Left renal cortex interstitium (tissue), 4 donors: Measurements from ENCODE around the gene ABCC8. TPM values are rescaled to one million over a fixed set of nuclear protein-coding genes. Genes with fewer than 3 reads are reported as not detected.
"Not testable (repeated sequence)": the region's sequence is repeated elsewhere in the genome, so short reads cannot be mapped to it uniquely, and the experiment has no call there.

ENCODE experiments used
- DNase-seq, 4 donors: peaks; one replicate each; pipeline ENCODE4 v3.0.0-alpha.2; 2013; ENCODE audit warnings: low read depth in 4 of 4, low spot score in 2 of 4, missing footprints in 1 of 4
- polyA plus RNA-seq, 4 donors: library from polyadenylated mRNA; unstranded; fragments of 120-200 nt; gene quantifications; one replicate each; pipeline ENCODE4 v1.2.1, GENCODE V29; 2013; ENCODE audit not compliant: insufficient read length in 4 of 4

ABCC8 gene
- polyA plus RNA-seq, 4 donors: 1.2 to 2.2 (median 1.9) TPM

GRCh38 chr11:17434108-17434507 is 42.5 kb downstream of the ABCC8 start:
- no peak for DNase-seq

- DNase-seq: no peak
Measured at GRCh38 chr11:17432002-17432401, 44.6 kb downstream of the ABCC8 start.

DNA sequence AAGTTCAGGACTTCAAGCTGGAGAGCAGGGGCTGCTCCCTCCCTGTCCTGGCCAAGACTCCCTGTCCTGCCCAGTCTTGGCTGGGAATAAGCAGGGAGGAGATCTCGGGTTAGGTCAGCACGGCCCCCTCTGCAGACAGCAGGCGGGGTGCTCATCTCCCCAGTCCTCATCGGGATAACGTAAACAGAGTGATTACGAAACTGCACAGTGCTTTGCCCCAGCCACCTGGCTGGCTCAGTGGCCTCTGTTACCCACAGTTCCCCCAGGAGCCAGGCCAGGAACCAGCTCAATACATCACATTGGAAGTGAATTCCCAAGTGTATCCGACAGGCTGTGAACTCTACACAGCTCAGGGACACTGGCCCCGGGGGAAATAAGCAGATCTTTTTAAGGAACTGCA is 45.5 kb downstream of the ABCC8 start:
- no peak for DNase-seq

- no peak for DNase-seq
Measured at GRCh38 chr11:17430616-17431015, 46.0 kb downstream of the ABCC8 start.

- DNase-seq: no peak
Measured at GRCh38 chr11:17428925-17429324, 47.7 kb downstream of the ABCC8 start.

DNA sequence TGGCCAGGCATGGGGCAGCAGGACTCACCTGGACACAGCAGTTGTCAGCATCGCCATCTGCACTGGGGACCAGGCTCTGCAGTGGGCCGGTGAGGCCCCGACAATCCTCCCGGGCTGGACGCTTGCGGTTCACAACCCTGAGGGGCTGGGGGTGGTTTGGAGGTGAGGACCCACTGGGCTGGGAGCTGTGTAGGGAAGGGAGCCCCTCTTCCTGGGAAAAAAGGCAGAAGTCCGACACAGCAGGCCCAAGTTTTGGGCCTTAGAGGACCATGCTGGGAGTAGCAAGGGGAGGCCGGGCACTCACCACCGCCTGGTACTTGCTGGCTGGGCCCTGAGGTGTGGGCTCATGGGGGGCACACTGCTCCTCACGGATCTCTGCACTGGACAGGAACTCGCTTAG is 48.4 kb downstream of the ABCC8 start:
- no peak for DNase-seq

DNA sequence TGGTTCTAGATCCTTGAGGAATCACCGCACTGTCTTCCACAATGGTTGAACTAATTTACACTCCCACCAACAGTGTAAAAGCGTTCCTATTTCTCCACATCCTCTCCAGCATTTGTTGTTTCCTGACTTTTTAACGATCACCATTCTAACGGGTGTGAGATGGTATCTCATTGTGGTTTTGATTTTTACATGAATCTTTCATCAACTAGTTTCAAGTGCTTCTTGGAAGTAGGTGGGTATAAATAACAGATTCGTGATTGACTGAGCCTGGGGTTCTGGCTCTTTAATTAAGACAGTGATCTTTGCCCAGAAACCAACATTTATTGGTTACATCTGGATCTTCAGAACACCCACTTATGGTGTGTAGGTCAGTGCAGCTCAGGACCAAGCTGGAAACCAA is 50.4 kb downstream of the ABCC8 start:
- not testable (repeated sequence) for DNase-seq

DNA sequence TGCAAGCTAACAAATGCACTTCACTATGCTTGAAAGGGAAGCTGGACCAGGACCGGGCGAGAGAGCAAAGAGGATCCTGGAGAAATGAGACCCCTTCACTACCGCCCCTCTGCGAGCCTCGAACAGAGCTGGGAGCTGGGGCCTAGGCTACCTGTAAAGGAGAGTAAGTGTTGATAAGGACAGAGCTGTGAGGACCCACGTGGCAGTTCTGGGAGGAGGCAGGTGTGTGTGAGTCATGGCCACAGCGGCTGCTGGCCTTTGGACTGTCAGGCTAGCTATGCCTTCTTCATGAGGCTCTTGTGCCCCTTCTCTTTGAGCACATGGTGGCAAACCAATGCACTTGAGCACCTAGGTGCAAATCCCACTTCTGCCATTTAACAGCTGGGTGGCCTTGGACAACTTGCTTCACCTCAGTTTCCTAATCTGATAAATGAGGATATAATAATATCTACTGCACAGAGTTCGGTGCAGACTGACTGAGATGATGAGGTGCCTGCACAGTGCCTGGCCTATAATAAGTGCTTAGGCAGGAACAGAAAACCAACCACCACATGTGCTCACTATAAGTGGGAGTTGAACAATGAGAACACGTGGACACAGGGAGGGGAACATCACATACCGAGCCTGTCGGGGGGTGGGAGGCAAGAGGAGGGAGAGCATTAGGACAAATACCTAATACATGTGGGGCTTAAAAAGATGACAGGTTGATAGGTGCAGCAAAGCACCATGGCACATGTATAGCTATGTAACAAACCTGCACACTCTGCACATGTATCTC is 52.9 kb downstream of the ABCC8 start:
- DNase-seq: no peak

- no peak for DNase-seq
Measured at GRCh38 chr11:17421781-17422180, 54.9 kb downstream of the ABCC8 start.

DNA sequence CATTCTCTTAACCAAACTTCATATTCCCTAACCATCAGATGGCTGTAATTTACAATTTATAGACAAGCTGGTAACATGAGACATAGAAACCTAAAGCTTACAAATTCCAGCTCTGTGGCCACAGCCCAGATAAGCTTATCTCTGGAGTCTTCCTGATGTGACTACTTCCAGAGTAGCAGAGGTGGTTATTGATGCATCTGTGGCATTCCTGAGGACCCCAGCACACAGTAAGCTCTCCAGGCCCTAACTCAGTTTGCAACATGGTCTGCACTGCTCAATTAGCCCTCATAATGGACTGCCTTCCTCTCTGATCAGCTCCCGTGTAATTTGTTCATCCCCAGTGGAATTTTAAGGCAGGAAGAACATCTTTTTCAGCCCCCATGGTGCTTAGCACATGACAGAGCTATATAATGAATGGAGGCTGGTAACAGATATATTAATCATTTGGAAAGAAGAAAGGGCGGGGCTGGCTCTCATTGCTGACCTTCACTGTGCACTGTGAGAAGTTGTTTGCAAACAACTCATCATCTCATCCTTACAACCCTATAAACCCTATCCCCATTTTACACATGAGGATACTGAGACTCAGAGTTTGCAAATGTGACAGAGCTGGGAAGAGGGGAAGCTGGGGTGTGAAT is 58.1 kb downstream of the ABCC8 start:
- DNase-seq: no peak

DNA sequence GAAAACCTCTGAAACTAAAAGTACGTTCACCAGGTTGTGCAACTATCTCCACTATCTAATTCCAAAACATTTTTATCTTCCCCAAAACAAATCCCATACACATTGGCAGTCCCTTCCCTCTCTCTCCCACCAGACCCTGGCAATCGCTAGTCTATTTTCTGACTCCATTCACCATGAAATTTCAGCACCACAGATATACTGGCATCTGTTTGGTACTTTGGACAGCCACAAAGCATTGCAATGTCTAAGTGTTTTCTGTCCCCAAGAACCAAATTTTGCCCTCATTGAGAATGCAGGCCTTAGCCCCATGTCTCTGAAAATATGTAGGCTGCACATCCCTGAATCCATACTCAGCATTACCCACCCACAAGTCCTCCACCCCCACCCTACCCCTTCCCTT is 60.2 kb downstream of the ABCC8 start:
- no peak for DNase-seq

- DNase-seq: no peak
Measured at GRCh38 chr11:17415523-17416104, 61.0 kb downstream of the ABCC8 start.

DNA sequence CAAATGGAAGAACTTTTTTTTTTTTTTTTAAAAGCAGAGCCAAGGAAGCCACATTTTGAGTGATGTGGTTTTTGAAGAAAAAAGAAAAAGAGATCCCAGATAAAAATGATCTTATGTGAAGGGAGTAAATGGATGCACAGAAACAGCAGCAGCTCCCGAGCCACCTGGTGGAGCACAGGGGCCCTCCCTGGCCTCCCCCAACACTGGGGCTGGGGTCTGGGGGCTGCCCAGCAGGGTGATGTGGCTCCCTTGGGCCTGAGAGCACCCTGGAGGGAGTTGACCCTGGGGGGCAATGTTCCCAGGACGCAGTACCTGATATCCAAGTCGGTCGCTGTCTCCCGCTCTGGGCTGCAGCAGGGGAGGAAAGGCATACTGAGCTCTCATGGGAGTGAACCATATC is 61.7 kb downstream of the ABCC8 start:
- no peak for DNase-seq

DNA sequence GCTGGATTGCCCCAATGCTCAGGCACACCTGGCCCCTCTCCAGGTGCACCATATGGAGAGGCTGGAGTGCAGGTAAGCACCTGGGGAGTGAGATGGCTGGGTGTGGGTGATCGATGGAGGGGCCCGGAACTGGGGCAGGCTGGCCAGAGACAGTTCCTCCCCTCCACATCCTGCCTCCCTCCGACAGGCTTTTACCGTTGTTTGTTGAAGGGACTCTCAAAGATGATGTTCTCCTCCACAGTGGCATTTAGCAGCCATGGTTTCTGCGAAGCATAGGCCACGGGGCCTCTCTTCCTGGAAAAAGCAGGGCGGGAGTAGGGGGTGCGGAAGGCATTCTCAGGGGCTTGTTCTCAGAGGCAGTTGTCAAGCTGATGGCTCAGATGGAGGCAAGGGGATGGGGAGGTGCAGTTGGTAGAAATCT is 62.3 kb downstream of the ABCC8 start:
- no peak for DNase-seq

- DNase-seq: no peak
Measured at GRCh38 chr11:17413414-17414316, 63.0 kb downstream of the ABCC8 start.

DNA sequence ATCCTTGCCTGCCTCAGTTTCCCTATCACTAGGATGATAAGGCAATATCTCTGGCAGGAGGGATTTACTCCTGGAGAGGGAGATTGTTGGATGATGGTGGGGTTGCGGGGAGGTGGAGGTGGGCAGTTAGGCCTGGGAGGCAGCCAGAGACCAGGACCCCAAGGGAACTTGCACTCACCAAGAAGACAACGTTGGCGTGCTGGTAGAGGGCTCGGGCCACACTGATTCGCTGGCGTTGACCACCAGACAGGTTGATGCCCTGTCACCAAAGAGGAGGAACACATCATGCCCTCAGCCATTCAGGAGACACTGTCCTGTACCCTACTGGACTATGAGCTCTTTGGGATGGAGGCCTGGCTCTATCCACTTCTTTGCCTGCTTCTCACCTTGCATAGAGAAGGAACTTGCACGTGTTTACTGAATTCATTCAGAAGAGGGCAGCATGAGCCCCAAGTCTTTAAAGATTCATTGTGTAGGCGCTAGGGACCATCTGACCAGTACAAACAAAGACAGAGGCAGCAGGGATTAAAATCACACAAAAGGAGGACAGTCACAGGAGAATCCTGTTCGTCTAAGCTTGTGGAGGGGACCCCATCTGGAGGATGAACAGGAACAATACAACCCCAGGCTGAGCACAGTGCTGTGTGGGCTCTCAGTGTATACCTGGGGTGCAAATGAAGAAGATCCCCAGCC is 64.0 kb downstream of the ABCC8 start:
- DNase-seq: no peak

- no peak for DNase-seq
Measured at GRCh38 chr11:17411418-17411817, 65.2 kb downstream of the ABCC8 start.

DNA sequence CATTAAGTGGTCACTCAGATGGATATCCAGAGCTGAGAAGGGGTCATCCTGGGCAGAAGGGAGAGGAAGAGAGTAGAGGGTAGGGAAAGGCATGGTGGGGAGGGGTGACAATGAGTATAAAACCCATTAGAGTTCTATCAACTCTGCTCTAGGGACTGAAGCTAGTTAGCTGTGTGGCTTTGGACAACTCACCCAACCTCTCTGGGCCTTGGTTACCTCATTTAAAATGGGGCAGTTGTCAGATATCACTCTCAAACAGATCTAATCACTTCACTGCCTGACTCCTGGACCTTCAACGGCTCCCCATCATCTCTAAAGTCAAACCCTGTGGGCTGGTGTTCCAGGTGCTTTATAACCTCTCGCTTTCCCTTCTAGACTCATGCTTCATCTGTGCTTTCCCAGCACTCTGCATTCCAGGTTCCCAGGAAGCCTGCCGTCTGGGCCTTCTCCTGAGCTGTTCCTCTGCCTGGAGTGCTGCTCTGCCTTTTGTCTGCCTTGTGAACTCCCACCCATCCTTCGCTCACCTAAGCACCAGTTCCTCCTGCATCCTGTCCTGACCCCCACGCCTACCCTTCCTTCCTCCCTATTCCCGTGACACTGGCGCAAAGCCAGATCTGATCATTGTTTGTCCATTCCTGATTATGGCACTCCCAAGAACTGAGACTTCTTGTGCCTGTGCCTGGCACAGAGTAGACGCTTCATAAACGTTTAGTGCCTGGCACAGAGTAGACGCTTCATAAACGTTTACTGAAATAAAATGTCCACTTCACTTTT is 65.9 kb downstream of the ABCC8 start:
- no peak for DNase-seq

DNA sequence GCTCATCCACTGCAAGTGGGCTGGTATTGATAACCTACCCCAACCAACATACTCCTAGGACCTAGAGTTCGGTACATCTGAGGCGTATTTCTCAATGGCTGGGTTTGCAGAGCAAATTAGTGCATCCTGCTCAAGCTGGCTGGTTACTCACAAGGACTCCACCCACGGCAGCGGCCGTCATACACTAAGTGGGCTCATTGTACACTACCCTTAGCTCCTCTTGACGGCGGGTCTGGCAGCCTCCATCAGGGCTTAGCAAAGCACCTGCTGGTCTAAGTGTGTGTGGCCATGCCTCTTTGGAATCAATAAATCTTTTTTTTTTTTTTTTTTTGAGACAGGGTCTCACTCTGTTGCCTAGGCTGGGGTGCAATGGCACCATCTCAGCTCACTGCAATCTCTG is 68.0 kb downstream of the ABCC8 start:
- no peak for DNase-seq

GRCh38 chr11:17408026-17408425 is 68.6 kb downstream of the ABCC8 start:
- DNase-seq: no peak
